ENCODE measurements around the gene RSPH6A.
"Not testable (repeated sequence)": the region's sequence is repeated elsewhere in the genome, so short reads cannot be mapped to it uniquely, and the experiment has no call there.

RSPH6A gene

DNA sequence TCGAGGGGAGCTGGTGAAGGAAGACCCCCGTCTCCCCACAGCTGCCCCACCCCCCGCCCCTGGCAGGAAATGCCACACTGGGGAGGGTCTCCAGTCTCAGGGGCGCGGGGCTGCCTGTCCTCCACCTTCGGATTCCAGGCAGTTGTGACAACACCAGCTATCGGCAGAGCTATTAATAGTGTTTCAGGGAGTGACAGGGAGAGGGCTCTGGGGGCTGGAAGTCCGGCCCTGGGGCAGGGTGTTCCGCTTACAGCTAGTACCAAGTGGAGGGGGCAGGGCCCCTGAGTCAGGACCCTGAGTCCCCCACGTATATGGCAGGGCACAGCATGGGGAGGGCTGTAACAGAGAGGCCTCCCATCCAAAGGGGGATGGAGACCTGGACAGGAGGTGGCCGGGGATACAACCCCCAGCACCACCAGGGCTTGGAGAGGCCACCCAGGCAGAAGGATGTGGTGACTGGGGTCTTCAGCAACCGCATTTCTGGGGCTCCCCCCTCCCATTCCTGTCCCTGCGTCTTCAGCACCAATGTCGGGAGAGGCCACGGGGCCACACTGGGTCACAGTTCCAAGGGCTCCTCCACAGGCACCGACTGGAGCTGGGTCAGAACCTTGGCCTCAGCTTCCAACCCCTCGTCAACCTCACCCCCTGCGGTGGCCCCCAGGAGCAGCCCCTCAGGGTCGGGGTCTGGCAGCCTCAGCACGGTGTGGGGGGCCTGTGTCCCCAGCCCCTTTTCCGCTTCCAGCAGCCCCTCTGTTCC, 50.0 kb downstream of the RSPH6A start:
- DNase-seq (ENCODE audit: low read depth), result no peak

DNA sequence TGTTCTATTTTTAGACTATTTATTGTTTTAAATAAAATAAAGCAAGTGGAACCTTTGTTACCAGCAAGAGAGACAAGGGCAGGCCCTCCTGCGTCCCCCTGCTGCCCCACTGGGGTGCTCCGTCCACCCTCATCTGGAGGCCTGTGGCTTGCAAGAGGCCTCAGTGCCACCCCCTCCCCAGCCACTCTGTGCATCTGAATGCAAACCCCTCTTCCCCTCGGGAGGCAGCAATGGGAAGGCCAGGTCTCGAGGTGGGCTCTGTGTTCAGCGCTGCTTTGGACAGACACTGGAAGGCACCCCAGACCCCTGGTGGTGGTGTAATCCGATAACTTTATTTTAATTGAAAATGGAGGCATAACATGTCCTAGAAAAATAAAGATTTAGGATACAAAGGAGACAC, 50.6 kb downstream of the RSPH6A start:
- no peak for DNase-seq (ENCODE audit: low read depth)

DNA sequence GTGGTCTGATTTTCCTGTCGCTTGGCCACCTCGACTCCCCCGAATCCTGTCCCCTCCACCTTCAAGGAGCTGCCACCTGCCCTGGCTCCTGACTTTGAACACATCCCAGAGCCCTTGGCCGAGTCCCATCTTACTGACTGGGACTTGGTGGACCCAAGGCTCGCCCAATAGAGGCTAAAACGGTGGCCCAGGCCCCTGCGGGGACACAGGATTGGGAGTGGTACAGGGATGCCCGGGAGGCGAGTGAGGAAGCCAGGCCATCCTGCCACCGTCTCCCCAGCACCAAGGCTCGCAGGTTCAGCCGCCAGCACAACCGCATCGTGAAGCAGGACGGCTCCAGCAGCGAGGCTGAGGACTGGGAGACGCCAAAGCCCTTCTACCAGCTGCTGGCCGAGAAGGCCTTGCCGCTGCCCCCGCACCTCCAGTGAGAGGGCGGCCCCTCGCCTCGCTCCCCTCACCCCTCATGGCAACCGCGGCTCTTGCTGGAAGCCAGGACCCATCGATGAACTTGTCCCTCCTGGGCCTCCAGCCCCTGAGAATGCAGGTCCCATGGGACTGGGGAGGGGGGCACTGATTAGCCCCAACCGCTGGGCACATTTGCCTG, 51.3 kb downstream of the RSPH6A start:
- no peak for DNase-seq (ENCODE audit: low read depth)

DNA sequence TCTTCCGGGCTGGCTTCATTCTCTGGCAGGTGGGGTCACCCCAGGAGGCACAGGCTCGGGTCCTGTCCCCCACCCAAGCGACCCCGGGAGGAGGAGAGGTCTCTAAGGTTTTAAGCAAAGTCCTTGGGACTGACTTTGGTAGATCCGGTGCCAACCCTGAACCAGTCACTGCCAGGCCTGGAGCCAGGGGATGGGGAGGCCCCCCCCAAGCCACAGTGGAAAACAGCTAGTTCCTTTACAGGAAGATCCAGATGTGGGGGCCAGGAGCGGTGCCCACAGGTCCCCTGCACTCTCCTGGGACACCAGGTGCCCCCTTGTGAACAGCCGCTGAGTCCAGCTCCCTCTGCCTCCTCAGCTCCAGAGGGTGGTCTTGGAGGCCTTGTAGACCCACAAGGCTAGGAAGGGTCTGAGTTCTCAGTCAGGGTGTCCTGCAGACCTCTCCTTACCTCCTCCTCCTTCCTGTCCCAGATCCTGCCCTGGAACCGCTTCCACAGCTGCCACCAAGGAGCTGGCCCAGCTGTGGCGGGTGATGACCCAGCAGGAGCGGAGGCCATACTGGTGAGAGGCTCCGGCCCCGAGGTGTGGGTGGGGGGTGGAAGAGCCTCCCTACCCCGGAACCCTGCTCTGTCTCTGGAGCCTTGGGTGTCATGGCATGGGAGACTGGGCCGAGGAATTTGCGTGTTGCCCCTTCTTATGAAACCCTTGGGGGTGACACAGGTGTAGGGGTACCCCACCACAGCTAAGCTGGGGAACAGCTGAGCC, 52.1 kb downstream of the RSPH6A start:
- no peak for DNase-seq (ENCODE audit: low read depth)

DNA sequence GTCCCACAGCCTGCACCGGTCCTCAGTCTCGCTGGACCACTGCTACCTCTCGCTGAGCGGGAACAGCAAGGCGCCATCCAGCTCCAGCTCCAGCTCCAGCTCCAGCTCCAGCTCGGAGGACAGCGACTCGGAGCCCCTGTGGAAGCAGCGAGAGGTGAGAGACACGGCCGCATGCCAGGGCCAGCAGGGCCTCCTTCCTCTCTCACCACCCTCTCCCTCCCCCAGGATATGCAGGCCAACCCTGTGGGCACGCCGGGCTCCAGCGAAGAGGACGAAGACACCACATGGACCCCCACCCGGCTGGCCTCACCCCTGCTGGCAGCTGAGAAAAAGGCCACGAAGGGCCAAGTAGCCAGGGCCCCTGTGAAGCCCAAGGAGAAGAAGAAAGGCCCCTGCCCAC, 53.4 kb downstream of the RSPH6A start:
- no peak for DNase-seq (ENCODE audit: low read depth)

DNA sequence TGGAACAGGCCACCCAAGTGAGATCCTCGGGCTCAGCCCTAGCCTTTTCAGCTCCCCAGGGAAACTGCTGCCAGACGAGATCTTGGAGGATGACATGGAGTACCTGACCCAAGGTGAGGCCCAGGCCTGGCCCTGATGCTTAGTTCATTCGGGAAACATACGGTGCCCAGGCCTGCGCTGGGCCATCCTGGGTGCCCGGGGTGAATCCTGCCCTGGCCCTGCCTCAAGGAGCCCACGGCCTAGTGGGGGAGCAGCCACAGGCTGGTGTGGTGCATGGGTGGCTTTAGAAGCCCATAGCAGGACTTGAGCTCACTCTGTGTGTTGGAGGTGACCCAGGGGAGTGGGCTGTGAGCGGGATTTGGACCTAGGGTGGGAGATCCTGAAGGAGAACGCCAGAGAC, 56.2 kb downstream of the RSPH6A start:
- no peak for DNase-seq (ENCODE audit: low read depth)

DNA sequence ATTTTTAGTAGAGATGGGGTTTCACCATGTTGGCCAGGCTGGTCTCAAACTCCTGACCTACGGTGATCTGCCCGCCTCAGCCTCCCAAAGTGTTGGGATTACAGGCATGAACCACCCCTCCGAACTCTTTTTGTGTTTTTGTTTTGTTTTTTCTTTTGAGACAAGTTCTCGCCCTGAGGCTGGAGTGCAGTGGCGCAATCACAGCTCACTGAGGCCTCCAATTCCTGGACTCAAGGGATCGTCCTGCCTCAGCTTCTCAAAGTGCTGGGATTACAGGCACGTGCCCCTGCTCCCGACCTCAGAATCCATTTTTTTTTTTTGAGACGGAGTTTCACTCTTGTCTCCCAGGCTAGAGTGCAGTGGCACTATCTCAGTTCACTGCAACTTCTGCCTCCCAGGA, 57.4 kb downstream of the RSPH6A start:
- no peak for DNase-seq (ENCODE audit: low read depth)

DNA sequence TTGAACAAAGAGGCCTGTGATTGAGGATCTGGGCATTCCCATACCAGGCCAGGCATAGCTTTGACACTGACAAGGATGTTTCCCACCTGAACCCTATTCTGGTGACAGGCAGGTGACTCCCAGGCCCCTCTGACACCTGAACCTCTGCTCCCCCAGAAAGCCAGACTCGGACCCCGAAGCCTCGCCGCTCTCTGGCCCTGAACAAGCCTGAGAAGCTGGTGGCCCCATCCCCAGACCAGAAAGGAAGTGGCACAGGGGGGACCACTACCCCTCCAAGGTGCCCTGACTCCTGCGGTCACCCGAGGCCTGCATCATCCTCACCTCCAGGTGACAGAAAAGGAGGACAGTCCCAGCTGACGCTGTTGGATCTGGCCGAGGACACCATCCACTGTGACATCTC, 60.8 kb downstream of the RSPH6A start:
- no peak for DNase-seq (ENCODE audit: low read depth)

DNA sequence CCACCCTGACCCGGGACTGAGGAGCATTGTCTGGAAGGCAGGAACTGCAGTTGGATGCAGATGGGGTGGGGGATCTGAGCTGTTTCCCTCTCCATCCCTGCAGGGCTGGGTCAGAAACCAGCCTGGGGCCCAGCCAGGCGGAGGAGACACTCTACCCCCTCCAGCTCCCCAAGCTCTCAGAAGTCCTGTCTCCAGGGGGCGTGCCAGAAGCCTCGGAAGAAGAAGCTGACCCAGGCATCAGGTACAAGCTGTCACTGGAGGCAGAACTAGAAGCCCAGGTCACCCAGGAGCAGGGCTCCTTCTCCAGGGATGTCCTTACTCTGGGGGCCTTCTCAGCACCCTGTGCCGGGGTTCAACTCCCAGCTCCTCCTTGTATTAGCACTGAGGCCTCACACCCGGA, 61.6 kb downstream of the RSPH6A start:
- DNase-seq (ENCODE audit: low read depth), result no peak

DNA sequence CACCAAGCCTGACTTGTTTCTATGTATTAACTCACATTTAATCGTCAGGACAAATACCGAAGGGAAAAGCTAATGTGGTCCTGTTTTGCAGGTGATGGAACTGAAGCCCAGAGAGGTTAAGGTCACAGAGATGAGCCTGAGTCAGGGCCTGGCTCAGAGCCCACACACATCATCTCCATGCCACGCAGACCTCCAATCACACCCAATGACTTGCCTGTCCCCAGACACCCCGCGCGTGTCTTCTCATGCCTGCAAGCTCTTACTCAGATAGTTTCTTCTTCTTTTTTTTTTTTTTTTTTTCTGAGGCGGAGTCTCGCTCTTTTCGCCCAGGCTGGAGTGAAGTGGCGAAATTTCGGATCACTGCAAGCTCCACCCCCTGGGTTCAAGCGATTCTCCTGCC, 62.5 kb downstream of the RSPH6A start:
- DNase-seq (ENCODE audit: low read depth), result no peak

DNA sequence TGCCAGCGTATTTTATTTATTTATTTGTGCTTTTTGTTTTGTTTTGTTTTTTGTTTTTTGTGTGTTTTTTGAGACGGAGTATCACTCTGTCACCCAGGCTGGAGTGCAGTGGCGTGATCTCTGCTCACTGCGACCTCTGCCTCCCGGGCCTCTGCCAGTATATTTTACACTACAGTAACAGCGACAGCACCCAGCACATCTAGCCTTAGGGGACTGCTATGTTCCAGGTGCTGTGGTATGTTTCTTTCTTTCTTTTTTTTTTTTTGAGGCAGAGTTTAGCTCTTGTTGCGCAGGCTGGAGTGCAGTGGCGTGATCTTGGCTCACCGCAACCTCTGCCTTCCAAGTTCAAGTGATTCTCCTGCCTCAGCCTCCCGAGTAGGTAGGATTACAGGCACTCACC, 63.6 kb downstream of the RSPH6A start:
- DNase-seq (ENCODE audit: low read depth), result not testable (repeated sequence)

DNA sequence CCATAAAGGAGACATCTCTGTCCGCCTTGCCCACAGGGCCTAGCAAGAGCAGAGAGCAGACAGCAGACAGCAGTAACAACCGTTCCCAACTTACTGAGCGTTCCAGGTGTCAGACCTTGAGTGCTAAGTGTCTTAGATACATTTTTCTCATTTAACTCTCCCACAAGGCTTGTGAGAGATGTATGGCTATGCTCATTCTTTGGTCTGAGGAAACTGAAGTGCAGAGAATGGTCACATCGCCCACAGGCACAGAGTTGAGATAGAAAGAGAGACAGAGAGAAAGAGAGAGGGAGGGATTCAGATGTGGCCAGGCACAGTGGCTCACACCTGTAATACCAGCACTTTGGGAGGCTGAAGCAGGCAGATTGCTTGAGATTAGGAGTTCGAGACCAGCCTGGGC, 67.6 kb downstream of the RSPH6A start:
- DNase-seq (ENCODE audit: low read depth), result no peak

DNA sequence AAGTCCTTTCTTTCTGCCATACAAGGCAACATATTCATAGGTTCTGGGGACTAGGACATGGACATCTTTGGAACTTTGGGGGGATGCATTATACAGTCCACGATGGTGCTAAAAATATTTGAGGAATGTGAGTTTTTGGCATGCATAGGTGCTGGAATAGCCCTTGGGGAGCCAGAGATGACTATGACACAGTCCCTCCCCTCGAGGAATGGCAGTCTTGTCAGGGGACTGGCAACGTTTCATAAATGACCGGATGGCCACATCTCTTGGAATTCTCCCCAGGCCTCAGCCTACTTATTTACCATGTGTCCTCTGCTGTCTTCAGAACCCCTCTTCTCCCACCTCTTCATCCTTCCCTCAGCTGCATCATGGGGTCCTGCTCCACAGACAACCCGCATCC, 68.2 kb downstream of the RSPH6A start:
- no peak for DNase-seq (ENCODE audit: low read depth)
